ENCODE measurements around the gene NETO2.
"Not testable (repeated sequence)": the region's sequence is repeated elsewhere in the genome, so short reads cannot be mapped to it uniquely, and the experiment has no call there.

NETO2 gene

GRCh38 chr16:47143677-47144558 lies at the start of gene NETO2:
TSS of gene NETO2 (minus strand) at chr16:47143945. CDS start at chr16:47143612, 333 bp downstream.
- 0 out of 2 replicates have a peak, but pooled peaks have one; percentile 30 for TF ChIP-seq ZFP3 (CRISPR knock-in tag; IDR thresholded peaks at IDR 0.05)
- 0 out of 2 replicates have a peak, but pooled peaks have one; percentile 12 for TF ChIP-seq TSHZ2 (CRISPR knock-in tag; IDR thresholded peaks at IDR 0.05)
- TF ChIP-seq, protein P1, sequence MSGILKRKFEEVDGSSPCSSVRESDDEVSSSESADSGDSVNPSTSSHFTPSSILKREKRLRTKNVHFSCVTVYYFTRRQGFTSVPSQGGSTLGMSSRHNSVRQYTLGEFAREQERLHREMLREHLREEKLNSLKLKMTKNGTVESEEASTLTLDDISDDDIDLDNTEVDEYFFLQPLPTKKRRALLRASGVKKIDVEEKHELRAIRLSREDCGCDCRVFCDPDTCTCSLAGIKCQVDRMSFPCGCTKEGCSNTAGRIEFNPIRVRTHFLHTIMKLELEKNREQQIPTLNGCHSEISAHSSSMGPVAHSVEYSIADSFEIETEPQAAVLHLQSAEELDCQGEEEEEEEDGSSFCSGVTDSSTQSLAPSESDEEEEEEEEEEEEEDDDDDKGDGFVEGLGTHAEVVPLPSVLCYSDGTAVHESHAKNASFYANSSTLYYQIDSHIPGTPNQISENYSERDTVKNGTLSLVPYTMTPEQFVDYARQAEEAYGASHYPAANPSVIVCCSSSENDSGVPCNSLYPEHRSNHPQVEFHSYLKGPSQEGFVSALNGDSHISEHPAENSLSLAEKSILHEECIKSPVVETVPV (CRISPR knock-in tag; IDR thresholded peaks at IDR 0.05): no peak
- ATAC-seq: peak; percentile 72

- no peak for ATAC-seq
- TF ChIP-seq TOX (CRISPR knock-in tag; IDR thresholded peaks at IDR 0.05; ENCODE audit: borderline replicate concordance) (no peak), ISL1 (CRISPR knock-in tag; IDR thresholded peaks at IDR 0.05) (no peak), SNAI2 (CRISPR knock-in tag; IDR thresholded peaks at IDR 0.05) (no peak), ESRRG (CRISPR knock-in tag; IDR thresholded peaks at IDR 0.05) (no peak)
These were observed 38.6 kb upstream of the NETO2 start for GRCh38 chr16:47182318-47182717.

DNA sequence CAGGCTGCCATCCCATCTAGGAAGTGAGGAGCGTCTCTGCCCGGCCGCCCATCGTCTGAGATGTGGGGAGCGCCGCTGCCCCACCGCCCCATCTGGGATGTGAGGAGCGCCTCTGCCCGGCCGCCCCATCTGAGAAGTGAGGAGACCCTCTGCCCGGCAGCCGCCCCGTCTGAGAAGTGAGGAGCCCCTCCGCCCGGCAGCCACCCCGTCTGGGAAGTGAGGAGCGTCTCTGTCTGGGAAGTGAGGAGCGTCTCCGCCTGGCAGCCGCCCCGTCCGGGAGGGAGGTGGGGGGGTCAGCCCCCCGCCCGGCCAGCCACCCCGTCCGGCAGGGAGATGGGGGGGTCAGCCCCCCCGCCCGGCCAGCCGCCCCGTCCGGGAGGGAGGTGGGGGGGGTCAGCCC lies 37.3 kb upstream of the NETO2 start:
- not testable (repeated sequence) for ATAC-seq

GRCh38 chr16:47180073-47180472 lies 36.3 kb upstream of the NETO2 start:
- no peak for ATAC-seq
- TF ChIP-seq PPARA (CRISPR knock-in tag; IDR thresholded peaks at IDR 0.05; ENCODE audit: borderline replicate concordance): no peak
- no peak for TF ChIP-seq POU6F1 (CRISPR knock-in tag; IDR thresholded peaks at IDR 0.05; ENCODE audit: borderline replicate concordance, low read depth)
- TF ChIP-seq GLIS3 (CRISPR knock-in tag; IDR thresholded peaks at IDR 0.05): no peak
- no peak for TF ChIP-seq CSDC2 (CRISPR knock-in tag; IDR thresholded peaks at IDR 0.05)
- TF ChIP-seq, protein P2, sequence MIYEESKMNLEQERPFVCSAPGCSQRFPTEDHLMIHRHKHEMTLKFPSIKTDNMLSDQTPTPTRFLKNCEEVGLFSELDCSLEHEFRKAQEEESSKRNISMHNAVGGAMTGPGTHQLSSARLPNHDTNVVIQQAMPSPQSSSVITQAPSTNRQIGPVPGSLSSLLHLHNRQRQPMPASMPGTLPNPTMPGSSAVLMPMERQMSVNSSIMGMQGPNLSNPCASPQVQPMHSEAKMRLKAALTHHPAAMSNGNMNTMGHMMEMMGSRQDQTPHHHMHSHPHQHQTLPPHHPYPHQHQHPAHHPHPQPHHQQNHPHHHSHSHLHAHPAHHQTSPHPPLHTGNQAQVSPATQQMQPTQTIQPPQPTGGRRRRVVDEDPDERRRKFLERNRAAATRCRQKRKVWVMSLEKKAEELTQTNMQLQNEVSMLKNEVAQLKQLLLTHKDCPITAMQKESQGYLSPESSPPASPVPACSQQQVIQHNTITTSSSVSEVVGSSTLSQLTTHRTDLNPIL (CRISPR knock-in tag; IDR thresholded peaks at IDR 0.05; ENCODE audit: low read depth): no peak
- TF ChIP-seq, protein P1 (CRISPR knock-in tag; IDR thresholded peaks at IDR 0.05): no peak
- no peak for TF ChIP-seq SNAI2 (CRISPR knock-in tag; IDR thresholded peaks at IDR 0.05)
- TF ChIP-seq BACH2 (CRISPR knock-in tag; IDR thresholded peaks at IDR 0.05; ENCODE audit: borderline replicate concordance): no peak
- TF ChIP-seq, protein P3, sequence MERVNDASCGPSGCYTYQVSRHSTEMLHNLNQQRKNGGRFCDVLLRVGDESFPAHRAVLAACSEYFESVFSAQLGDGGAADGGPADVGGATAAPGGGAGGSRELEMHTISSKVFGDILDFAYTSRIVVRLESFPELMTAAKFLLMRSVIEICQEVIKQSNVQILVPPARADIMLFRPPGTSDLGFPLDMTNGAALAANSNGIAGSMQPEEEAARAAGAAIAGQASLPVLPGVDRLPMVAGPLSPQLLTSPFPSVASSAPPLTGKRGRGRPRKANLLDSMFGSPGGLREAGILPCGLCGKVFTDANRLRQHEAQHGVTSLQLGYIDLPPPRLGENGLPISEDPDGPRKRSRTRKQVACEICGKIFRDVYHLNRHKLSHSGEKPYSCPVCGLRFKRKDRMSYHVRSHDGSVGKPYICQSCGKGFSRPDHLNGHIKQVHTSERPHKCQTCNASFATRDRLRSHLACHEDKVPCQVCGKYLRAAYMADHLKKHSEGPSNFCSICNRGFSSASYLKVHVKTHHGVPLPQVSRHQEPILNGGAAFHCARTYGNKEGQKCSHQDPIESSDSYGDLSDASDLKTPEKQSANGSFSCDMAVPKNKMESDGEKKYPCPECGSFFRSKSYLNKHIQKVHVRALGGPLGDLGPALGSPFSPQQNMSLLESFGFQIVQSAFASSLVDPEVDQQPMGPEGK (CRISPR knock-in tag; IDR thresholded peaks at IDR 0.05; ENCODE audit: borderline replicate concordance): no peak
- no peak for TF ChIP-seq ZFP30 (CRISPR knock-in tag; IDR thresholded peaks at IDR 0.05)
- TF ChIP-seq ESRRG (CRISPR knock-in tag; IDR thresholded peaks at IDR 0.05): no peak
